K562 treated with DMSO at 1 percent for 4 hours (cell line): ENCODE measurements around the gene CLBA1. TPM values are rescaled to one million over a fixed set of nuclear protein-coding genes. Genes with fewer than 3 reads are reported as not detected.

Experiments used
- total RNA-seq: library from RNA; unstranded; fragments of 300-600 nt; gene quantifications from 2 replicates; pipeline ENCODE4 v1.2.3, GENCODE V29; 2022; ENCODE audit not compliant: insufficient read depth

Gene CLBA1
- 1.5 and 1.7 TPM in 2 replicates for total RNA-seq

DNA sequence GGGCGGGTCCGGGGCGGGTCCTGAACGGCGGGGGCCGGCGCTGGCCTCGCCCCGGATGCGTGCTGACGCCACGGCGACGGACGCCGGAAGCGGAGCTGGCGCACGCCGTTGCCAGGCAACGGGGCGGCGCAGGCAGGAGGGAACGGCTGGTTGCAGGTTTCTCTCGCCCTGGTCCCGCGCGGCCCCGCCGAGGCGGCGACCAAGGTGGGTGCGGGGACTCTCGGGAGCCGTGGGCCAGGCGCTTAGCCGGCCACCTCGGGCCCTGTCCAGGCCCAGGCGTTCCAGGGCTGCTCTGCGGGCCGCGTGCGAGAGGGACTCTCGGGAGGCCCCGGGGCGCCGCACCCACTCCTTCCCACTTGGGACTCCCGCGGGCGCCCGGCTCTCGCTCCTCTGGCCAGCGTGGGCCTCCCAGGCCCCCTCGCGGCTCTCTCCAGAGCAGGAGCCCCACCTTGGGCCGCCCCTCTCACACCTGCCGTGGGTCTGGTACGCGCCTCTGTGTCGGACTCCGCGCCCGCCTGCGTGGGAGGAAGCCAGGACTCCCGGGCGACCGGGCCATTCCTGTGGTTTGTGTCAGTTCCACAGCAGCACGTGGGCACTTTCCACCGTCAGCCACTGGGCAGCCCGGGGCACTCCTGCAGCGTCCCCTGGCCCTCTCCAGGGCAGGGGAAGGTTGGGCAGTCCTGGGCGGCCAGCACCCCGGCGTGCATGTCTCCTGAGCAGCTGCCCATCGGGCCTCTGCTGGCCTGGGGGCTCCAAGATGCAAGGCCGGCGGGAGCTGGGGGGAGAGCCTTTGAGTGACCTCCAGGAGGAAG is at the start of gene CLBA1:
TSS of gene CLBA1 (plus strand) at position 114 of the 812 bp plus-strand sequence. CDS start at position 758, 644 bp downstream.

DNA sequence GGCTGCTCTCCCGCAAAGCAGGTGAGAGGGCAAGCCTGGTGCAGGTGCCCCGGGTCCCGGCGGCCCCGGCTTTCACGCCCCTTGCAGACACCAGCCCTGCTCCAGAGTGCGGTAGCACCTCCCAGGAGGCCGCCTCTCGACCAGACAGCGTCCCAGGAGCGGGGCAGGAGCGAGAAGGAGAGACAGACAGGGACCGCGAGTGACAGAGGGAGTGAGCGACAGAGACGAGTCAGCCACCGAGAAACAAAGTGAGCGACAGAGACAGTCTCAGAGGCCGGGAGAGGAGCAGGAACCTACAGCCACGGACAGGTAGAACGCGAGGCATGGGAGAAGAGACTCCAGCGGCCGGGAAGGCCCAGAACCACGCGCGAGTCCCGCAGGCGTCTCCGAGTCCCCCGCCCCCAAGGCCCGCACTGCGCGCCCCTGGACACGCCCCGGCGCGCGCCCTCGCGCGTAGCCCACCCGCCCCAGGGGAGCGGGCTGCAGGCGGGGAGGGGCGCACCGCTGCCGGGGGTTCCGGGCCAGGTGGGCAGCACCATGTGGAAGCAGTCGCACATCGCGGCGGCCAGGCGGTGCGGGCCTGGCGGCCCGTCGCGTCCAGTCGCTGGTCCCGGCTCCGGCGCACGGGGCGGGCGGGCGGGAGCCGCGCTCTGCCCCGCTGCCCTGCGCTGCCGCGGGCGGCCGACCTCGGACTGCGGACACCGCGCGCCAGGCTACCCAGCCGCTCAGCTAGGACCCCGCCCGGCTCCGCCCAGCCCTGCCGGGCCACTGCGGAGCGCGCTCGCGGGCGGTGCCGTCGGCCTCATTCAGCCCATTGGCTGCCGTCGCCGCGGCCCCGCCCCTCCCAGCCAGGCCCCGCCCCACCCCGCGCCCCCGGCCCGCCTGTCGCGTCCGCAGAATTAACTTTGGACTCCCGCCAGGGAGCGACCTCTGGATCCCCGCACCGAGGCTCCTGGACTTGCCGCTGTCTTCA is 7.6 kb upstream of the CLBA1 start, which contains the start of gene AHNAK2:
TSS of gene AHNAK2 (minus strand) at position 694 of the 973 bp plus-strand sequence. CDS start at position 557, 137 bp downstream.

DNA sequence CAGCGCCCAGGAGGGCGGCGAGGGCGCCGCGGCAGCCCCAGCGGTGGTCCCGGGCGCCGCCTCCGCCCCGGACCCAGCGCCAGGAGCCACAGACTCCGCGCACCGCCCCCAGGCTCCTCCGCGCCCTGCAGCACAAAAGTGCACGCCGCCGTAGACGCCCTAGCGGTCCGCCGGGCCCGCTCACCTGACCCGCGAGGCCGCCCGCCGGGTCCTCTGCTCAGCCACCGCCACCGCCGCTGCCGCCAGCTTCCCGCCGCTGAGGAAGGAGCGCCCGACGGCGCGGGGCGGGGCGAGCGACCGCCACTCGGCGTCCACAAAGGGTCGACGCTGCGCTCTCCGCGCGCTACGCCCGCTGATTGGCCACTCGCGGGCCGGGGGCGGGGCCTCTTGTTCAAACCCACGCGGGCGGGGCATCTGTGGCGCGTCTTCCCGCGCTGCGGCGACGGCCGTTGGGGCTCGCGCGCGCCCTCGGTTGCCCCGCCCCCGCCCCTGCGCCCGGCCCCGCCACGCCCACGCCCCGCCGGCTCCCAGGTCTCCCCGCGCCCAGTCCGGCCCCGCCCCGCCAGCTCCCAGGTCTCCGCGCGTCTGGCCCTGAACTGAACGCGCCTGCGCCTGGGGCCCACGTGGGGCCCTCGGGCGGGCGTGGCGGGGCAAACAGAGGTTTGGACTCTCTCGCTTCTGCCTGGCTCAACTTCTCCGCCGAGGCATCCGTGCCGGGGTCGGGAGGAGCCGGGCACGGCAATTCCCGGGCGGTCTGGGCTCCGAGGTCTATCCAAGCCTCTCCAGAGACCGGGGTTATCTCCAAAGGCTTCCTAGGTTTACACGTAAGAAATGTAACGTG is 35.4 kb downstream of the CLBA1 start, which contains the start of gene CDCA4:
TSS of gene CDCA4 (minus strand) at position 269 of the 841 bp plus-strand sequence. CDS start 9,154 bp downstream, outside the sequence.

Other genes starting within 250 kb of the CLBA1 start
- gene SIVA1, start 232.6 kb upstream of the CLBA1 start, total RNA-seq = 115 and 126 TPM in 2 replicates
- gene AKT1, start 190.0 kb upstream of the CLBA1 start, total RNA-seq = 102 and 123 TPM in 2 replicates
- gene ZBTB42, start 184.7 kb upstream of the CLBA1 start, total RNA-seq = 3.1 and 4.1 TPM in 2 replicates
- 6.7 and 6.8 TPM in 2 replicates for gene CEP170B, start 120.5 kb upstream of the CLBA1 start, total RNA-seq
- gene PLD4, start 60.9 kb upstream of the CLBA1 start, total RNA-seq = 3.9 TPM in 1 of 2 replicates, not detected in the other
- 0.12 TPM in 1 of 2 replicates, not detected in the other for gene AHNAK2, start 7.4 kb upstream of the CLBA1 start, total RNA-seq
- gene CDCA4, start 35.3 kb downstream of the CLBA1 start, total RNA-seq = 29.5 and 31.6 TPM in 2 replicates
- 1.8 and 2.3 TPM in 2 replicates for gene GPR132, start 79.6 kb downstream of the CLBA1 start, total RNA-seq
- gene JAG2, start 183.0 kb downstream of the CLBA1 start, total RNA-seq = 9.5 and 16.0 TPM in 2 replicates
- 20.7 and 45.7 TPM in 2 replicates for gene NUDT14, start 195.5 kb downstream of the CLBA1 start, total RNA-seq